Activated naive CD4-positive, alpha-beta T cell treated with anti-CD3 and anti-CD28 coated beads, Interleukin-2, amount 10 ng/mL, durations not matched to agents 7 days and 5 days (primary cell): ENCODE measurements around the gene OAS1.
"Not testable (repeated sequence)": the region's sequence is repeated elsewhere in the genome, so short reads cannot be mapped to it uniquely, and the experiment has no call there.

Experiments used
- CTCF ChIA-PET: fragments of 350-600 bp; sonication (Branson Sonifier 250); formaldehyde crosslinking; loops from one replicate; lab custom pipeline; 2021; ENCODE audit warnings: antibody characterized with exemption; lab: Charles Lee
- DNase-seq: peaks from one replicate; pipeline ENCODE4 v3.0.0-alpha.2; 2020
- H3K27ac Mint-ChIP-seq: one replicate; pipeline ENCODE4 v1.8.0; 2021; ENCODE audit warnings: mild to moderate bottlenecking, moderate library complexity, mixed read lengths
- H3K27me3 Mint-ChIP-seq: one replicate; pipeline ENCODE4 v1.8.0; 2021; ENCODE audit warnings: mild to moderate bottlenecking, mixed read lengths
- H3K36me3 Mint-ChIP-seq: one replicate; pipeline ENCODE4 v1.8.0; 2021; ENCODE audit warnings: mixed read lengths
- H3K4me1 Mint-ChIP-seq: one replicate; pipeline ENCODE4 v1.8.0; 2021; ENCODE audit warnings: mixed read lengths
- H3K4me3 Mint-ChIP-seq: one replicate; pipeline ENCODE4 v1.8.0; 2021; ENCODE audit warnings: mild to moderate bottlenecking, moderate library complexity, mixed read lengths
- H3K9me3 Mint-ChIP-seq: one replicate; pipeline ENCODE4 v1.8.0; 2021; ENCODE audit warnings: mixed read lengths

OAS1 gene

DNA sequence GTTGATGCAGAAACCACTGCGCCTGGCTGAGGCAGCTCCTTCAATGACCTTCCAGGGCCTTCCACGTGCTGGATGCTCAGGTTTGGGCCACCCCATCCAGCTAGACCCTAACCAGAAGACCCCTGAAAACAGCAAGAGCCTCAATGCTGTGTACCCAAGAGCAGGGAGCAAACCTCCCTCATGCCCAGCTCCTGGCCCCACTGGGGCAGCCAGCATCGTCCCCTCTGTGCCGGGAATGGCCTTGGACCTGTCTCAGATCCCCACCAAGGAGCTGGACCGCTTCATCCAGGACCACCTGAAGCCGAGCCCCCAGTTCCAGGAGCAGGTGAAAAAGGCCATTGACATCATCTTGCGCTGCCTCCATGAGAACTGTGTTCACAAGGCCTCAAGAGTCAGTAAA is 42.0 kb downstream of the OAS1 start:
- Mint-ChIP-seq H3K27ac (no peak overlapping the region), H3K36me3 (peaks cover 68% of the 10 kb centered on the region), H3K27me3 (no peaks in the 10 kb centered on the region), H3K9me3 (peaks cover 4% of the 10 kb centered on the region), H3K4me3 (no peak overlapping the region), H3K4me1 (no peaks in the 10 kb centered on the region)
- no peak for DNase-seq
- CTCF ChIA-PET: interaction anchor here (1.8 kb wide), 1 partner anchor 44 kb away, joined by 10 read pairs; no protein-coding TSS in a partner anchor

DNA sequence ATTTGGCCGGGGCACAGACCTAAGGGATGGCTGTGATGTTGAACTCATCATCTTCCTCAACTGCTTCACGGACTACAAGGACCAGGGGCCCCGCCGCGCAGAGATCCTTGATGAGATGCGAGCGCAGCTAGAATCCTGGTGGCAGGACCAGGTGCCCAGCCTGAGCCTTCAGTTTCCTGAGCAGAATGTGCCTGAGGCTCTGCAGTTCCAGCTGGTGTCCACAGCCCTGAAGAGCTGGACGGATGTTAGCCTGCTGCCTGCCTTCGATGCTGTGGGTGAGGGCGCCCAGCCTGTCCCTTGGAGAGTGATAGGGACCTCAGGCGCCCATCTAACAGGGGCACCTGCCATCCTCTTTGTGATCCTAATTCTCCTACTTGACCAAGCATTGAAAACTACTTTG is 43.9 kb downstream of the OAS1 start:
- no peak for DNase-seq
- Mint-ChIP-seq H3K27ac (no peak overlapping the region), H3K9me3 (peaks cover 4% of the 10 kb centered on the region), H3K4me1 (no peaks in the 10 kb centered on the region), H3K4me3 (no peak overlapping the region), H3K27me3 (no peaks in the 10 kb centered on the region), H3K36me3 (peaks cover 74% of the 10 kb centered on the region)
- CTCF ChIA-PET: interaction anchor here (1.7 kb wide), 1 partner anchor 11 kb away, joined by 5 read pairs; no protein-coding TSS in a partner anchor

DNA sequence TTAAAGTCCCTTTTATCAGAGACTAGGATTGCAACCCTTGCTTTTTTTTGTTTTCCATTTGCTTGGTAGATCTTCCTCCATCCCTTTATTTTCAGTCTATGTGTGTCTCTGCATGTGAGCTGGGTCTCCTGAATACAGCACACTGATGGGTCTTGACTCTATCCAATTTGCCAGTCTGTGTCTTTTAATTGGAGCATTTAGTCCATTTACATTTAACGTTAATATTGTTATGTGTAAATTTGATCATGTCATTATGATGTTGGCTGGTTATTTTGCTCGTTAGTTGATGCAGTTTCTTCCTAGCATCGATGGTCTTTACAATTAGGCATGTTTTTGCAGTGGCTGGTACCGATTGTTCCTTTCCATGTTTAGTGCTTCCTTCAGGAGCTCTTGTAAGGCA is 50.4 kb downstream of the OAS1 start:
- DNase-seq, H3K4me3 Mint-ChIP-seq, H3K27ac Mint-ChIP-seq, H3K27me3 Mint-ChIP-seq, CTCF ChIA-PET, H3K4me1 Mint-ChIP-seq: not testable (repeated sequence)
- H3K9me3 Mint-ChIP-seq: peaks cover 16% of the 10 kb centered on the region
- H3K36me3 Mint-ChIP-seq: peaks cover 94% of the 10 kb centered on the region

DNA sequence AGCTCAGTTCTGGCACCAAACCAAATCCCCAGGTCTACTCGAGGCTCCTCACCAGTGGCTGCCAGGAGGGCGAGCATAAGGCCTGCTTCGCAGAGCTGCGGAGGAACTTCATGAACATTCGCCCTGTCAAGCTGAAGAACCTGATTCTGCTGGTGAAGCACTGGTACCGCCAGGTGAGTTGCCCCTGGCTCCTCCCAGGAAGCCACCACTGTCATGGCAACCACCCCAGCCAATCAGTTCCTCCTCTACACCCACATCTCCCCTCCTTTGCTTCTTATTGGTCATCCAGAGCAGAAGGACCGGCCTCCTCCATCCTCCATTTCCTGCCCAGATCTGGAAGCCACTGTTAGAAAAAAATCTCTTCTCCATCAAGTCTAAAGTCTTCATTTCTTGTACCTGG is 54.3 kb downstream of the OAS1 start:
- H3K4me3 Mint-ChIP-seq: no peak overlapping the region
- peak; percentile 39 for DNase-seq
- peaks cover 10% of the 10 kb centered on the region for H3K4me1 Mint-ChIP-seq
- H3K36me3 Mint-ChIP-seq: peaks cover 86% of the 10 kb centered on the region
- H3K27ac Mint-ChIP-seq: no peak overlapping the region
- peaks cover 12% of the 10 kb centered on the region for H3K9me3 Mint-ChIP-seq
- no peaks in the 10 kb centered on the region for H3K27me3 Mint-ChIP-seq
- CTCF ChIA-PET: no interaction called here

DNA sequence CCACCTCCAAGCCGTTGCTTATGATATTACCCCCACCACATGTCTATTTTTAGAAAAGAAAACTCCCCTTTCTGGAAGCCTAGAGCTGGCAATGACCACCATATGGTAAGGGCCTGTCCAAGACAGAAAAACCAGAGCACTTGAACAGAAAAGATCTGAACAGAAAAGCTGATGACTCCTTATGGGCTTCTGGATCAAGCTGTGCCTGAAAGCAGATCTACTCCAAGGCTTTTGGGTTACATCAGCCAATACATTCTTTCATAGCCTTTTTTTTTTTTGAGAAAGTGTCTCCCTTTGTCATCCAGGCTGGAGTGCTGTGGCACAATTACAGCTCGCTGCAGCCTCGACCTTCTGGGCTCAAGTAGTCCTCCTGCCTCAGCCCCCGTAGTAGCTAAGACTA is 54.8 kb downstream of the OAS1 start:
- Mint-ChIP-seq H3K9me3 (peaks cover 12% of the 10 kb centered on the region), H3K27ac (no peak overlapping the region), H3K4me3 (no peak overlapping the region), H3K36me3 (peaks cover 85% of the 10 kb centered on the region), H3K27me3 (no peaks in the 10 kb centered on the region), H3K4me1 (peaks cover 10% of the 10 kb centered on the region)
- CTCF ChIA-PET: no interaction called here
- DNase-seq: no peak

DNA sequence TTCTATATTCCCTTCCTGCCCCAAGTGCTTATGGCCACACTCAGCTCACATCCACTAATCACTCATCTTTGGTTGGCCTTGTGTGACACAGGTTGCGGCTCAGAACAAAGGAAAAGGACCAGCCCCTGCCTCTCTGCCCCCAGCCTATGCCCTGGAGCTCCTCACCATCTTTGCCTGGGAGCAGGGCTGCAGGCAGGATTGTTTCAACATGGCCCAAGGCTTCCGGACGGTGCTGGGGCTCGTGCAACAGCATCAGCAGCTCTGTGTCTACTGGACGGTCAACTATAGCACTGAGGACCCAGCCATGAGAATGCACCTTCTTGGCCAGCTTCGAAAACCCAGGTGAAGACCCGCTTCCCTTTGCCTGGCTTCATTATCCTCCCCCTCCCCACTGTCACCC is 55.8 kb downstream of the OAS1 start:
- CTCF ChIA-PET: interaction anchor here (1.1 kb wide), 1 partner anchor 30 kb away, joined by 4 read pairs; no protein-coding TSS in a partner anchor
- Mint-ChIP-seq H3K36me3 (peaks cover 77% of the 10 kb centered on the region), H3K4me1 (peaks cover 7% of the 10 kb centered on the region), H3K9me3 (peaks cover 12% of the 10 kb centered on the region), H3K27me3 (no peaks in the 10 kb centered on the region), H3K27ac (no peak overlapping the region), H3K4me3 (no peak overlapping the region)
- DNase-seq: no peak

DNA sequence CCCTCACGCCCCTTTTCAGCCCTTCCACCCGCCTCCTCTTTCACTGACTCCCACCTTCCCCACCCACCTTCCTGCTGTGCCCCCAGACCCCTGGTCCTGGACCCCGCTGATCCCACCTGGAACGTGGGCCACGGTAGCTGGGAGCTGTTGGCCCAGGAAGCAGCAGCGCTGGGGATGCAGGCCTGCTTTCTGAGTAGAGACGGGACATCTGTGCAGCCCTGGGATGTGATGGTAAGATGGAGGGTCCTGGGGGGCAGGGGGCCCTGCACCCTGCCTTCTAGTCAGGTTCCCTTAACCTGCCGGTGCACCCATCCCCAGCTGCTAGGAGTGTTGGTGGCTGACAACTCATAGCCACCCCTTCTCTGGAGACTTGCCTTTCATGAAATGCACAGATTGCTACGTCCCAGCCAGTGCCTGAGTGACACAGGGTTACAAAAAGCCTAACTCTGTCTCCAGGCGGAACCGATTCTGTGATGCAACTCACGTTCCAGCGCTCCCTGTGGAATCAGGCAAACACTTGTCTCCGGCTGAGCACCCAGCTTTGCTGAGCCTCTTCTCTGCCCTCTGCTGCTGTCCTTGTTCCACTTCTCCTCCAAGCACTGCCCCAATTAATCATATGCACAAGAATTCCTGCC is 56.6 kb downstream of the OAS1 start:
- Mint-ChIP-seq H3K4me3 (no peak overlapping the region), H3K27ac (no peak overlapping the region), H3K9me3 (peaks cover 12% of the 10 kb centered on the region), H3K36me3 (peaks cover 76% of the 10 kb centered on the region), H3K4me1 (peaks cover 7% of the 10 kb centered on the region), H3K27me3 (no peaks in the 10 kb centered on the region)
- DNase-seq: no peak
- CTCF ChIA-PET: interaction anchor here (2.4 kb wide), 1 partner anchor 29 kb away, joined by 11 read pairs; no protein-coding TSS in a partner anchor

DNA sequence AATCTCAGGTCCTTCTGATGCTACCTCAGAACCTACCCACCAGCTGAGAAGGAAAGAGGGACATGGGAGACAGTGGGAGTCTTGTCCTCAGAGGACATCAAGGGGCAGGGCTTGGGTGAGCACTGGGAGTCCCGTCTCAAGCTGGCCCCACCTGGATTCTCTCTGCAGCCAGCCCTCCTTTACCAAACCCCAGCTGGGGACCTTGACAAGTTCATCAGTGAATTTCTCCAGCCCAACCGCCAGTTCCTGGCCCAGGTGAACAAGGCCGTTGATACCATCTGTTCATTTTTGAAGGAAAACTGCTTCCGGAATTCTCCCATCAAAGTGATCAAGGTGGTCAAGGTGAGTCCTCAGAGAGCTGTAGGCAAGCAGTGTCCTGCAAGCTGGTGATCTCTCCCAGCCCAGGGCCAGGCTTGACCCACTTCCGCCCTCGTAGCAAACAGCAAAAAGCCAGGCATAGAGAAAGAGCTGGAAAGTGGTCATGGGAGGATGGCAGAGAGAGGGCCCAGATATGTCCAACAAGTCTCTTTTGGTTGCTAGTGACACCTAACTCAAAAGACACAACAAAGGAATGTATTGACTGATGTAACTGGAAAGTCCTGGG is 57.4 kb downstream of the OAS1 start:
- Mint-ChIP-seq H3K36me3 (peaks cover 74% of the 10 kb centered on the region), H3K4me3 (no peak overlapping the region), H3K27ac (no peak overlapping the region), H3K9me3 (peaks cover 12% of the 10 kb centered on the region), H3K4me1 (peaks cover 7% of the 10 kb centered on the region), H3K27me3 (no peaks in the 10 kb centered on the region)
- CTCF ChIA-PET: interaction anchor here (2.4 kb wide), 1 partner anchor 28 kb away, joined by 11 read pairs; no protein-coding TSS in a partner anchor
- no peak for DNase-seq

DNA sequence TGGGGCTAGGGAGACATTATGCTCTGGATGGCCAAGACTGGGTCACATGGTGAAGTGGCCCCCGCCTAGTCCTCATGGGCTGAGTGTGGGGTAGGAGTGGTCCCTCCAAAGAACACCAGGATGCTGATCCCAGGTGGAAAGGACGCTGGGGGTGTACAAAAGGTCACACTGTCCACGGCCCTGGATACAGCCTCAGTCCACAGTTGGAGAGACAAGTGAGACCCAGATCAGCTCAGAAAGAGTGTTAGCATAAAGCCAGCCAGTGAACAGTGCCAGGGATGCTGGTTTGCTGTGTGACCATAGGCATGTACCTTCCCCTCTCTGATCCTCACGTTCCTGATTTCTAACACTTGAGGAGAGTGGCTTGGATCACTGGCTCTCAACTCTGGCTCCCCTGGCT is 58.2 kb downstream of the OAS1 start:
- Mint-ChIP-seq H3K36me3 (peaks cover 73% of the 10 kb centered on the region), H3K27ac (no peak overlapping the region), H3K4me1 (peaks cover 7% of the 10 kb centered on the region), H3K27me3 (no peaks in the 10 kb centered on the region), H3K4me3 (no peak overlapping the region), H3K9me3 (peaks cover 5% of the 10 kb centered on the region)
- CTCF ChIA-PET: interaction anchor here (2.4 kb wide), 1 partner anchor 28 kb away, joined by 11 read pairs; no protein-coding TSS in a partner anchor
- no peak for DNase-seq

DNA sequence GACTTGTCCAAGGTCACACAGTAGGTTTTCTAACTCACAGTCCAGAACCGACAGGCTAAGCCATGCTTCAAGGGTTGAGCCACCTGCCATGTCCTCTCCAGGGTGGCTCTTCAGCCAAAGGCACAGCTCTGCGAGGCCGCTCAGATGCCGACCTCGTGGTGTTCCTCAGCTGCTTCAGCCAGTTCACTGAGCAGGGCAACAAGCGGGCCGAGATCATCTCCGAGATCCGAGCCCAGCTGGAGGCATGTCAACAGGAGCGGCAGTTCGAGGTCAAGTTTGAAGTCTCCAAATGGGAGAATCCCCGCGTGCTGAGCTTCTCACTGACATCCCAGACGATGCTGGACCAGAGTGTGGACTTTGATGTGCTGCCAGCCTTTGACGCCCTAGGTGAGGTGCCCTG is 58.9 kb downstream of the OAS1 start:
- H3K27ac Mint-ChIP-seq: no peak overlapping the region
- peaks cover 4% of the 10 kb centered on the region for H3K9me3 Mint-ChIP-seq
- CTCF ChIA-PET: interaction anchor here (2.4 kb wide), 1 partner anchor 27 kb away, joined by 11 read pairs; no protein-coding TSS in a partner anchor
- peaks cover 7% of the 10 kb centered on the region for H3K4me1 Mint-ChIP-seq
- H3K4me3 Mint-ChIP-seq: no peak overlapping the region
- H3K36me3 Mint-ChIP-seq: peaks cover 73% of the 10 kb centered on the region
- no peak for DNase-seq
- no peaks in the 10 kb centered on the region for H3K27me3 Mint-ChIP-seq

DNA sequence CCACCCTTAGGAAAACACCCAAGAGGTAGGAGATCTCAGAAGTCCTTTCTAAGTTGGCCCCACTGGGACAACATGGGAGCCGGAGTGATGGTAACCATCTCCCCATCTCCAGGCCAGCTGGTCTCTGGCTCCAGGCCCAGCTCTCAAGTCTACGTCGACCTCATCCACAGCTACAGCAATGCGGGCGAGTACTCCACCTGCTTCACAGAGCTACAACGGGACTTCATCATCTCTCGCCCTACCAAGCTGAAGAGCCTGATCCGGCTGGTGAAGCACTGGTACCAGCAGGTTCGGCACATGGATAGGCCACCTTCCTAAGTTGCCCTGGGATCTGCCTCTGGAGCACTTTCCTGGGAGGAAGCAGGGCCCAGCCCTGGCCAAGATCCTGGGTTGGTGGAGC is 60.5 kb downstream of the OAS1 start:
- CTCF ChIA-PET: interaction anchor here (0.9 kb wide), 1 partner anchor 26 kb away, joined by 3 read pairs; no protein-coding TSS in a partner anchor
- Mint-ChIP-seq H3K27me3 (no peaks in the 10 kb centered on the region), H3K27ac (no peak overlapping the region), H3K4me3 (no peak overlapping the region), H3K36me3 (peaks cover 64% of the 10 kb centered on the region), H3K4me1 (no peaks in the 10 kb centered on the region), H3K9me3 (no peaks in the 10 kb centered on the region)
- DNase-seq: no peak

DNA sequence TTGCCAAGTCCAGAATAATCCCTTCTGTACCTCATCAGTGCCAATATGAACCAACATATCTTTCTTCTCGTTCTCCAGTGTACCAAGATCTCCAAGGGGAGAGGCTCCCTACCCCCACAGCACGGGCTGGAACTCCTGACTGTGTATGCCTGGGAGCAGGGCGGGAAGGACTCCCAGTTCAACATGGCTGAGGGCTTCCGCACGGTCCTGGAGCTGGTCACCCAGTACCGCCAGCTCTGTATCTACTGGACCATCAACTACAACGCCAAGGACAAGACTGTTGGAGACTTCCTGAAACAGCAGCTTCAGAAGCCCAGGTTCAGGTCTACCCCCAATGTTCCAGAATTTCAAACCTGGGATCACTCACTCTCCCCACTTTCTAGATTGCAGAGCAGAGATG is 61.1 kb downstream of the OAS1 start:
- CTCF ChIA-PET: interaction anchor here (0.9 kb wide), 1 partner anchor 25 kb away, joined by 3 read pairs; no protein-coding TSS in a partner anchor
- Mint-ChIP-seq H3K4me1 (no peaks in the 10 kb centered on the region), H3K9me3 (no peaks in the 10 kb centered on the region), H3K27ac (no peak overlapping the region), H3K4me3 (no peak overlapping the region), H3K36me3 (peaks cover 62% of the 10 kb centered on the region), H3K27me3 (no peaks in the 10 kb centered on the region)
- DNase-seq: no peak
